ENCODE results near the gene RANGRF.

Gene RANGRF

DNA sequence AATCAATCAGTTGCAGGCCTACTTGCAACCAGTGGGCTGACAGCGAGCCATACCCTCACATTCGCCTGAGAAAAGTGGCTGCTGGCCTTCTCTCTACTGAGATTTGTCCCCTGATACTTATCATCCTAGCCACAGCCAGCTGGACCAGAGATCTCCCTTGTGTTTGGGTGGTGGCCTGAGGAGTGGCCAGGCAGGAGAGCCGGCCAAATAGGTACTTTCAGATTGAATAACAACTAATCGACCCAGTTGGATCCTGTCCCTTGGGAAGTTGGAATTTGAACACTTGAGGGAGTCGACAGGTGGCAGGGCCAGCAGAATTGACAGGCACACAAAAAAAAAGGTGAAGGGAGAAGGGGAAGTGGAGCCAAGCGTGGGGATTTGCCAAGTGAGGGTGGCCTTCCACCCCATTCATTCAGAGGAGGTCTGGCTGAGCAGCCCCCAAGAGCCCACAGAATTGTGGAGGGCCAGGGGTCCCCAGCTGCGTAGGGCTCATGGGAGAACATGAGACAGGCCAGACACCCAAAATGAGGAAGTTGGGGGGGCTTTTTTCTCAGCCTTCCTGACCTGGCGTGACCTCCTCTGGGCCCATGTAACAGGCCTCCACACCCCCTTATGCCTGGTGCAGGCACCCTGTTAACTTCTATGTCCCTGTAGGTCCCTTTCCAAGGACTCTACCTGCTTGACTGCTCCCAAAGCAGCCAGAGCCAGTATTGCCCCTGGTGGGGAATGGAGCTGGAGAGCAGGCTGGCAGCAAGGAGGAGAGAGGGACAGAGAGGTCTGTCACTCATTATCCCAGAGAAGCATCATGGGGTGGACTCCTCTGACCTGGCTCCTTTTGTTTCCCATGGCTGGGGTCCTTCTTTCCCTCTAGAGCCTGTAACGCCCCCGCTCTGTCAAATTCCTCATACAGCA, 2.9 kb upstream of the RANGRF start:
- no peak for ATAC-seq
- TF ChIP-seq ISL1 (CRISPR knock-in tag; IDR thresholded peaks at IDR 0.05) (no peak), CSDC2 (CRISPR knock-in tag; IDR thresholded peaks at IDR 0.05) (no peak), ZC3H10 (CRISPR knock-in tag; IDR thresholded peaks at IDR 0.05) (no peak), ZNF70 (CRISPR knock-in tag; IDR thresholded peaks at IDR 0.05) (no peak), ZFP3 (CRISPR knock-in tag; IDR thresholded peaks at IDR 0.05) (no peak), PPARA (CRISPR knock-in tag; IDR thresholded peaks at IDR 0.05; ENCODE audit: borderline replicate concordance) (no peak), BACH2 (CRISPR knock-in tag; IDR thresholded peaks at IDR 0.05; ENCODE audit: borderline replicate concordance) (no peak), ZNF8 (CRISPR knock-in tag; IDR thresholded peaks at IDR 0.05) (no peak), TOX (CRISPR knock-in tag; IDR thresholded peaks at IDR 0.05; ENCODE audit: borderline replicate concordance) (no peak), GLIS3 (CRISPR knock-in tag; IDR thresholded peaks at IDR 0.05) (no peak), TCF4 (CRISPR knock-in tag; IDR thresholded peaks at IDR 0.05; ENCODE audit: borderline replicate concordance) (no peak), RARB (CRISPR knock-in tag; IDR thresholded peaks at IDR 0.05) (no peak), ZFP30 (CRISPR knock-in tag; IDR thresholded peaks at IDR 0.05) (no peak), ESRRG (CRISPR knock-in tag; IDR thresholded peaks at IDR 0.05) (no peak), ZNF565 (CRISPR knock-in tag; conservative IDR thresholded peaks at IDR 0.05; ENCODE audit: low read depth) (no peak)
- TF ChIP-seq, protein P1, sequence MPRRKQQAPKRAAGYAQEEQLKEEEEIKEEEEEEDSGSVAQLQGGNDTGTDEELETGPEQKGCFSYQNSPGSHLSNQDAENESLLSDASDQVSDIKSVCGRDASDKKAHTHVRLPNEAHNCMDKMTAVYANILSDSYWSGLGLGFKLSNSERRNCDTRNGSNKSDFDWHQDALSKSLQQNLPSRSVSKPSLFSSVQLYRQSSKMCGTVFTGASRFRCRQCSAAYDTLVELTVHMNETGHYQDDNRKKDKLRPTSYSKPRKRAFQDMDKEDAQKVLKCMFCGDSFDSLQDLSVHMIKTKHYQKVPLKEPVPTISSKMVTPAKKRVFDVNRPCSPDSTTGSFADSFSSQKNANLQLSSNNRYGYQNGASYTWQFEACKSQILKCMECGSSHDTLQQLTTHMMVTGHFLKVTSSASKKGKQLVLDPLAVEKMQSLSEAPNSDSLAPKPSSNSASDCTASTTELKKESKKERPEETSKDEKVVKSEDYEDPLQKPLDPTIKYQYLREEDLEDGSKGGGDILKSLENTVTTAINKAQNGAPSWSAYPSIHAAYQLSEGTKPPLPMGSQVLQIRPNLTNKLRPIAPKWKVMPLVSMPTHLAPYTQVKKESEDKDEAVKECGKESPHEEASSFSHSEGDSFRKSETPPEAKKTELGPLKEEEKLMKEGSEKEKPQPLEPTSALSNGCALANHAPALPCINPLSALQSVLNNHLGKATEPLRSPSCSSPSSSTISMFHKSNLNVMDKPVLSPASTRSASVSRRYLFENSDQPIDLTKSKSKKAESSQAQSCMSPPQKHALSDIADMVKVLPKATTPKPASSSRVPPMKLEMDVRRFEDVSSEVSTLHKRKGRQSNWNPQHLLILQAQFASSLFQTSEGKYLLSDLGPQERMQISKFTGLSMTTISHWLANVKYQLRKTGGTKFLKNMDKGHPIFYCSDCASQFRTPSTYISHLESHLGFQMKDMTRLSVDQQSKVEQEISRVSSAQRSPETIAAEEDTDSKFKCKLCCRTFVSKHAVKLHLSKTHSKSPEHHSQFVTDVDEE (CRISPR knock-in tag; IDR thresholded peaks at IDR 0.05): no peak

DNA sequence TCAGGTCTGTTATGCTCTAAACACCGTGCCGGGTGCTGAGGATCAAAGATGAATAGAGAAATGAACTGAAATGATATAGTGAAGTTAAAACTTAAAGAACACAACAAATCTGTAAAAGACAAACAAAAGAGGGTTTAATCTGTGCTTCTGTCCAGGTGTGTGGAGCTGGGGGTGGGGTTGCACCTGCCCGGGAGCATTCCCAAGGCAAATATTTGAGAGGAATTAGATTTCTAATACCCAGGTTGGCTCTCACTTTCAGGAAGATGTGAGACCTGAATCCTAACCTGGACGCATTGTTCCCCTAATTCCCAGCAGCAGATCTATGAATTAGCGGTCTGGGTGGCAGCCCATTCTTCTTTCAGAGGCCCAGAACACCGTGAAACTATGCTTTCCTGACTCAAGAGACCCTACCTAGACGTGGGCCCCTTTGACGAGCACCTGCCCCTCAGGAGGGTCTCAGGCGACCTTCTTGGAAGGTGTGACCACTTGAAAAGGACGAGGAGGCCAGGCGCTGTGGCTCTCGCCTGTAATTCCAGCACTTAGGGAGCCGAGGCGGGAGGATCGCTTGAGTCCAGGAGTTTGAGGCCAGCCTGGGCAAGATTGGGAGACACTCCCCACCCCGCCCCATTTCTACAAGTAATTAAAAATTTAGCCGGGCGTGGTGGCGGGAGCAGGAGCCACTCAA, 677 bp upstream of the RANGRF start:
- no peak for ATAC-seq

More for the DNA sequence above, 677 bp upstream of the RANGRF start:
- TF ChIP-seq BACH2 (CRISPR knock-in tag; IDR thresholded peaks at IDR 0.05; ENCODE audit: borderline replicate concordance) (no peak), GLIS3 (CRISPR knock-in tag; IDR thresholded peaks at IDR 0.05) (no peak), ISL1 (CRISPR knock-in tag; IDR thresholded peaks at IDR 0.05) (no peak), CSDC2 (CRISPR knock-in tag; IDR thresholded peaks at IDR 0.05) (no peak), PPARA (CRISPR knock-in tag; IDR thresholded peaks at IDR 0.05; ENCODE audit: borderline replicate concordance) (no peak), ESRRG (CRISPR knock-in tag; IDR thresholded peaks at IDR 0.05) (no peak), ZC3H10 (CRISPR knock-in tag; IDR thresholded peaks at IDR 0.05) (no peak), TCF4 (CRISPR knock-in tag; IDR thresholded peaks at IDR 0.05; ENCODE audit: borderline replicate concordance) (no peak), SNAI2 (CRISPR knock-in tag; IDR thresholded peaks at IDR 0.05) (no peak), ZNF8 (CRISPR knock-in tag; IDR thresholded peaks at IDR 0.05) (no peak), ZFP3 (CRISPR knock-in tag; IDR thresholded peaks at IDR 0.05) (no peak), ZNF565 (CRISPR knock-in tag; conservative IDR thresholded peaks at IDR 0.05; ENCODE audit: low read depth) (no peak), ARNTL (CRISPR knock-in tag; IDR thresholded peaks at IDR 0.05; ENCODE audit: borderline replicate concordance, low read depth) (no peak)
- TF ChIP-seq, protein P2, sequence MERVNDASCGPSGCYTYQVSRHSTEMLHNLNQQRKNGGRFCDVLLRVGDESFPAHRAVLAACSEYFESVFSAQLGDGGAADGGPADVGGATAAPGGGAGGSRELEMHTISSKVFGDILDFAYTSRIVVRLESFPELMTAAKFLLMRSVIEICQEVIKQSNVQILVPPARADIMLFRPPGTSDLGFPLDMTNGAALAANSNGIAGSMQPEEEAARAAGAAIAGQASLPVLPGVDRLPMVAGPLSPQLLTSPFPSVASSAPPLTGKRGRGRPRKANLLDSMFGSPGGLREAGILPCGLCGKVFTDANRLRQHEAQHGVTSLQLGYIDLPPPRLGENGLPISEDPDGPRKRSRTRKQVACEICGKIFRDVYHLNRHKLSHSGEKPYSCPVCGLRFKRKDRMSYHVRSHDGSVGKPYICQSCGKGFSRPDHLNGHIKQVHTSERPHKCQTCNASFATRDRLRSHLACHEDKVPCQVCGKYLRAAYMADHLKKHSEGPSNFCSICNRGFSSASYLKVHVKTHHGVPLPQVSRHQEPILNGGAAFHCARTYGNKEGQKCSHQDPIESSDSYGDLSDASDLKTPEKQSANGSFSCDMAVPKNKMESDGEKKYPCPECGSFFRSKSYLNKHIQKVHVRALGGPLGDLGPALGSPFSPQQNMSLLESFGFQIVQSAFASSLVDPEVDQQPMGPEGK (CRISPR knock-in tag; IDR thresholded peaks at IDR 0.05; ENCODE audit: borderline replicate concordance): no peak
- TF ChIP-seq, protein P3, sequence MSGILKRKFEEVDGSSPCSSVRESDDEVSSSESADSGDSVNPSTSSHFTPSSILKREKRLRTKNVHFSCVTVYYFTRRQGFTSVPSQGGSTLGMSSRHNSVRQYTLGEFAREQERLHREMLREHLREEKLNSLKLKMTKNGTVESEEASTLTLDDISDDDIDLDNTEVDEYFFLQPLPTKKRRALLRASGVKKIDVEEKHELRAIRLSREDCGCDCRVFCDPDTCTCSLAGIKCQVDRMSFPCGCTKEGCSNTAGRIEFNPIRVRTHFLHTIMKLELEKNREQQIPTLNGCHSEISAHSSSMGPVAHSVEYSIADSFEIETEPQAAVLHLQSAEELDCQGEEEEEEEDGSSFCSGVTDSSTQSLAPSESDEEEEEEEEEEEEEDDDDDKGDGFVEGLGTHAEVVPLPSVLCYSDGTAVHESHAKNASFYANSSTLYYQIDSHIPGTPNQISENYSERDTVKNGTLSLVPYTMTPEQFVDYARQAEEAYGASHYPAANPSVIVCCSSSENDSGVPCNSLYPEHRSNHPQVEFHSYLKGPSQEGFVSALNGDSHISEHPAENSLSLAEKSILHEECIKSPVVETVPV (CRISPR knock-in tag; IDR thresholded peaks at IDR 0.05): no peak
- TF ChIP-seq, protein P4, sequence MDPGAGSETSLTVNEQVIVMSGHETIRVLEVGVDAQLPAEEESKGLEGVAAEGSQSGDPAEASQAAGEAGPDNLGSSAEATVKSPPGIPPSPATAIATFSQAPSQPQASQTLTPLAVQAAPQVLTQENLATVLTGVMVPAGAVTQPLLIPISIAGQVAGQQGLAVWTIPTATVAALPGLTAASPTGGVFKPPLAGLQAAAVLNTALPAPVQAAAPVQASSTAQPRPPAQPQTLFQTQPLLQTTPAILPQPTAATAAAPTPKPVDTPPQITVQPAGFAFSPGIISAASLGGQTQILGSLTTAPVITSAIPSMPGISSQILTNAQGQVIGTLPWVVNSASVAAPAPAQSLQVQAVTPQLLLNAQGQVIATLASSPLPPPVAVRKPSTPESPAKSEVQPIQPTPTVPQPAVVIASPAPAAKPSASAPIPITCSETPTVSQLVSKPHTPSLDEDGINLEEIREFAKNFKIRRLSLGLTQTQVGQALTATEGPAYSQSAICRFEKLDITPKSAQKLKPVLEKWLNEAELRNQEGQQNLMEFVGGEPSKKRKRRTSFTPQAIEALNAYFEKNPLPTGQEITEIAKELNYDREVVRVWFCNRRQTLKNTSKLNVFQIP (CRISPR knock-in tag; IDR thresholded peaks at IDR 0.05; ENCODE audit: borderline replicate concordance, low read depth): no peak
